ENCODE data around the gene ELOVL2. TPM values are rescaled to one million over a fixed set of nuclear protein-coding genes. Genes with fewer than 3 reads are reported as not detected.

ELOVL2 gene
- total and polyA plus RNA-seq, 10 of the 15 experiments (the other 5 are each of a cell fraction or from before 2014, with no cell fraction given) = 0.01 to 0.03 TPM; not detected in 8

DNA sequence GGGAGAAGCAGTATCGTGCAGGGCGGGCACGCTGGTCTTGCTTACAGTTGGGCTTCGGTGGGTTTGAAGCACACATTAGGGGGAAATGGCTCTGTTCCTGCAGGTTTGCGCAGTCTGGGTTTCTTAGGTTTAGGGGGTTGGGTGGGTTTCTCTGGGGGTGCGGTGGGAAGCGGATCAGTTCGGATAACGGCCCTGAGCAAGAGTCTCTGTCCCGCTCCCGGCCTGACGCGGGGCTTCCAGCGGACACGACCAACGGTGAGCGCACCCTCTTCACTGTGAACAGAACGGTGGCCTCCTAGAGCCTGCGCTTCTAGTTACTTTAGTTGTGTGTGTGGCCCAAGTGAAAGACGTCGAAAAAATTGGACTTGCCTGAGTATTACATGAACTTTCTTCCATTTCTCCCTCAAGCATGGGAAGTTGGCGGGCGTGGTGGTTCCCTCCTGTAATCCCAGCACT lies 635 bp upstream of the ELOVL2 start:
- Histone ChIP-seq H3K4me3 (peak overlapping the region; percentile 47; the same call in 1 of the 2 replicates), H3K9ac (ENCODE audit: control insufficient read depth, insufficient read depth, low read length) (no peak overlapping the region), H3K4me2 (ENCODE audit: control insufficient read depth, insufficient read depth) (peak overlapping the region; percentile 75), H4K20me1 (ENCODE audit: control insufficient read depth, insufficient read depth) (no peaks in the 10 kb centered on the region), H3K79me2 (ENCODE audit: control insufficient read depth, insufficient read depth, low read length) (no peaks in the 10 kb centered on the region), H3K9me3 (replicated peaks; ENCODE audit: control insufficient read depth, insufficient read depth, low read length) (no peaks in the 10 kb centered on the region), H3K27ac (ENCODE audit: control insufficient read depth, insufficient read depth) (no peak overlapping the region), H3K36me3 (ENCODE audit: control insufficient read depth in 2 of 2, insufficient read depth in 2 of 2, low read length in 1 of 2) (no peaks in the 10 kb centered on the region), H2AFZ (ENCODE audit: control insufficient read depth, low read depth, low read length) (no peak overlapping the region), H3K4me1 (ENCODE audit: control insufficient read depth, insufficient read depth, low read length) (0 out of 2 replicates have a peak, but pooled peaks cover 4% of the 10 kb centered on the region), H3K27me3 (replicated peaks in 1 of 2; ENCODE audit: control insufficient read depth in 2 of 2, insufficient read depth in 2 of 2, low read length in 1 of 2) (peaks cover 8 to 21% of the 10 kb centered on the region in 2 experiments)
- ChIA-PET CTCF (no interaction called here), SMC1A (ENCODE audit: uncharacterized antibody, unreplicated experiment) (no interaction called here), RAD21 (ENCODE audit: unreplicated experiment) (no interaction called here), POLR2A (no interaction called here)
- in situ Hi-C loops (cut with MboI) = no loop called here
- TF ChIP-seq RFX5 (IDR thresholded peaks at IDR 0.05; ENCODE audit: low read depth, low read length) = no peak
- TF ChIP-seq SPI1 (IDR thresholded peaks at IDR 0.05; ENCODE audit: borderline replicate concordance, insufficient read depth, low read depth, low read length) = no peak
- TF ChIP-seq CTCF (IDR thresholded peaks at IDR 0.05 in 2 of 3, conservative IDR thresholded peaks at IDR 0.05 in 1 of 3; ENCODE audit: control insufficient read depth in 2 of 3, extremely low read depth in 1 of 3, insufficient read depth in 1 of 3, low read depth in 3 of 3, low read length in 3 of 3) = 0 out of 6 replicates have a peak, but pooled peaks of 1 of the 3 experiments have one; percentile 4
- WGBS (ENCODE audit: insufficient coverage, insufficient replicate concordance, low lambda C conversion rate, missing lambda C conversion rate) = 74% methylated on average over 23 of the region's 23 CpGs
- intact Hi-C loops (cut with micrococcal nuclease; ENCODE audit: unreplicated experiment) = no loop called here
- DNase-seq (ENCODE audit: low read depth, low spot score) = no peak
- ATAC-seq = no peak
- FAIRE-seq = no peak
- BruUV-seq (replicated peaks) = no TSS peak

DNA sequence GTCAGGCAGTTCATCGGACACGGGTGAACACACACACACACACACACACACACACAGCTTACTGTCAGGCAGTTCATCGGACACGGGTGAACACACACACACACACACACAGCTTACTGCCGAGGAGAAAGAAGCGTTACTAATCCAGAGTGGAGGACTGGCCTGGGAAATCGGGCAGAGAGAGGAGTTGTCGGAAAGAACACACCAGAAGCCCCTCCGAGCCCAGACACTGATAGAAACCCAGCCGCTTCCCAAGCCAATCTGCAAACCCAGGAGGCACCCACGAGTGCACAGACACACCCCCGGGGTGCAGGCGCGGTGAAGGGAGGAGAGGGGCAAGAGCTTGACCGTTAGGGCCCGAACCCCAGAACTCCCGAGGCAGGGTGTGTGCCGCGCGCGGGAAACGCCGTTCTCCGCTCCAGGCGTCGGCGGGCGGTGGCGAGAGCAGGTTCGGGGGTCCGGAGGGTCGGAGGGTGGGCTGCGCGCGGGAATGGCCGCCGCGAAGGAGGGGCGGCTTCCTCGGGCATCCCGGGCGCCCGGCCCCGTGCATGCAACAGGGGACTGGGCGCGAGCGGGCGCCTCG lies 636 bp downstream of the ELOVL2 start:
- in situ Hi-C loops (cut with MboI) = no loop called here
- FAIRE-seq (peak; percentile 91), ATAC-seq (peak; percentile 78), DNase-seq (ENCODE audit: low read depth, low spot score) (peak; percentile 2)
- Histone ChIP-seq H2AFZ (ENCODE audit: control insufficient read depth, low read depth, low read length) (peak overlapping the region; percentile 4; the same call in 1 of the 2 replicates), H3K36me3 (ENCODE audit: control insufficient read depth in 2 of 2, insufficient read depth in 2 of 2, low read length in 1 of 2) (no peaks in the 10 kb centered on the region), H3K27ac (ENCODE audit: control insufficient read depth, insufficient read depth) (no peak overlapping the region), H3K4me1 (ENCODE audit: control insufficient read depth, insufficient read depth, low read length) (0 out of 2 replicates have a peak, but pooled peaks cover 4% of the 10 kb centered on the region), H4K20me1 (ENCODE audit: control insufficient read depth, insufficient read depth) (no peaks in the 10 kb centered on the region), H3K79me2 (ENCODE audit: control insufficient read depth, insufficient read depth, low read length) (no peaks in the 10 kb centered on the region), H3K4me3 (peak overlapping the region; percentile 58), H3K9me3 (replicated peaks; ENCODE audit: control insufficient read depth, insufficient read depth, low read length) (no peaks in the 10 kb centered on the region), H3K9ac (ENCODE audit: control insufficient read depth, insufficient read depth, low read length) (no peak overlapping the region), H3K27me3 (replicated peaks in 1 of 2; ENCODE audit: control insufficient read depth in 2 of 2, insufficient read depth in 2 of 2, low read length in 1 of 2) (peaks cover 8 to 22% of the 10 kb centered on the region in 2 experiments), H3K4me2 (ENCODE audit: control insufficient read depth, insufficient read depth) (peak overlapping the region; percentile 94)
- ChIA-PET POLR2A (no interaction called here), SMC1A (ENCODE audit: uncharacterized antibody, unreplicated experiment) (no interaction called here), CTCF (interaction anchor here (1.8 kb wide), 1 partner anchor 25 kb away, joined by 5 read pairs; no protein-coding TSS in a partner anchor), RAD21 (ENCODE audit: unreplicated experiment) (no interaction called here)
- intact Hi-C loops (cut with micrococcal nuclease; ENCODE audit: unreplicated experiment) = no loop called here
- BruUV-seq (replicated peaks) = no TSS peak
- WGBS (ENCODE audit: insufficient coverage, insufficient replicate concordance, low lambda C conversion rate, missing lambda C conversion rate) = 3% methylated on average over 36 of the region's 49 CpGs
- TF ChIP-seq ZNF207 (IDR thresholded peaks at IDR 0.05; ENCODE audit: borderline replicate concordance) (no peak), BRCA1 (IDR thresholded peaks at IDR 0.05; ENCODE audit: low read depth, low read length) (no peak), PKNOX1 (IDR thresholded peaks at IDR 0.05) (0 out of 2 replicates have a peak, but pooled peaks have one; percentile 36), RAD51 (IDR thresholded peaks at IDR 0.05) (no peak), ZBED1 (IDR thresholded peaks at IDR 0.05; ENCODE audit: borderline replicate concordance) (no peak), MEF2A (IDR thresholded peaks at IDR 0.05; ENCODE audit: insufficient read depth, low read depth, low read length) (no peak), HDAC2 (IDR thresholded peaks at IDR 0.05) (no peak), PAX5 (IDR thresholded peaks at IDR 0.05; ENCODE audit: borderline replicate concordance, low read depth, low read length) (peak; percentile 70; the same call in 1 of the 2 replicates), HDAC6 (IDR thresholded peaks at IDR 0.05; ENCODE audit: unreplicated experiment) (no peak), IKZF2 (IDR thresholded peaks at IDR 0.05) (0 out of 4 replicates have a peak, but pooled peaks of 1 of the 2 experiments have one; percentile 10), EZH2 (IDR thresholded peaks at IDR 0.05; ENCODE audit: borderline replicate concordance, control insufficient read depth, low read depth, low read length) (peak; percentile 26; the same call in 1 of the 2 replicates), SUZ12 (IDR thresholded peaks at IDR 0.05; ENCODE audit: unreplicated experiment) (peak; percentile 98)

Measured in GM12878 (cell line).